Esophagus squamous epithelium (tissue), 4 donors: ENCODE results near the gene CPED1.

Experiments used
- CTCF ChIP-seq, 6 experiments: fragments of 450-650 bp in 4 of 6; fragments of 200-600 bp in 2 of 6; sonication (generic) in 2 of 6; IDR thresholded peaks; one replicate each; pipeline ENCODE4 v1.5.1; 2016 to 2019; ENCODE audit warnings: antibody characterized with exemption in 6 of 6, mild to moderate bottlenecking in 4 of 6, moderate library complexity in 4 of 6
- POLR2A ChIP-seq, 4 donors: fragments of 450-650 bp; IDR thresholded peaks; one replicate each; pipeline ENCODE4 v1.6.1; 2017; ENCODE audit warnings: antibody characterized with exemption in 4 of 4, mild to moderate bottlenecking in 4 of 4, moderate library complexity in 3 of 4

GRCh38 chr7:121053219-121053618 is 64.7 kb downstream of the CPED1 start:
- TF ChIP-seq POLR2A (IDR thresholded peaks at IDR 0.05) (no peak), CTCF (IDR thresholded peaks at IDR 0.05) (no peak)
